Spinal cord (tissue), 10 donors: ENCODE data around the gene TEX29. TPM values are rescaled to one million over a fixed set of nuclear protein-coding genes. Genes with fewer than 3 reads are reported as not detected.

Experiments
- DNase-seq, 6 donors: peaks; one replicate each; pipeline versions ENCODE4 v3.0.0 to v3.0.0-alpha.2; 2013 to 2015; ENCODE audit warnings: low spot score in 6 of 6, low read depth in 4 of 6
- H3K27ac ChIP-seq: one replicate; pipeline ENCODE4 v1.5.1; 2013; ENCODE audit warnings: low read depth, low read length, control low read depth
- H3K27me3 ChIP-seq: one replicate; pipeline ENCODE4 v1.6.1; 2013; ENCODE audit warnings: low read length; ENCODE audit not compliant: control insufficient read depth, insufficient read depth
- H3K36me3 ChIP-seq: one replicate; pipeline ENCODE4 v1.6.1; 2013; ENCODE audit warnings: low read length; ENCODE audit not compliant: control insufficient read depth, insufficient read depth
- H3K4me1 ChIP-seq: one replicate; pipeline ENCODE4 v1.6.1; 2013; ENCODE audit warnings: low read length; ENCODE audit not compliant: control insufficient read depth, insufficient read depth
- H3K4me3 ChIP-seq: one replicate; pipeline ENCODE4 v1.5.1; 2013; ENCODE audit warnings: low read depth, low read length, control low read depth
- H3K9me3 ChIP-seq: one replicate; pipeline ENCODE4 v1.6.1; 2013; ENCODE audit warnings: low read length; ENCODE audit not compliant: control insufficient read depth, insufficient read depth
- WGBS: methylation state at CpG from one replicate; pipeline ENCODE4 v1.1.5; 2013; ENCODE audit warnings: missing lambda C conversion rate; ENCODE audit not compliant: insufficient coverage; 5-methylcytosine and 5-hydroxymethylcytosine counted together
- polyA plus RNA-seq, 2 donors: library from polyadenylated mRNA; unstranded; fragments of 120-200 nt; gene quantifications; one replicate each; pipeline ENCODE4 v1.2.1, GENCODE V29; 2013; ENCODE audit not compliant: insufficient read length in 2 of 2
- total RNA-seq, 2 donors: library from RNA; depleted of rRNA in 1 of 2; stranded (reverse); fragments of 120-200 nt in 1 of 2; fragments of >200 nt in 1 of 2; gene quantifications; one replicate each; pipeline versions ENCODE4 v1.2.3 to v1.2.4, GENCODE V29; 2013 to 2014
- donor health status: healthy.

TEX29 gene
- total and polyA plus RNA-seq, 4 donors = 0.30 to 0.75 (median 0.61) TPM; not detected in 1

GRCh38 chr13:111288276-111288675 lies 32.2 kb upstream of the TEX29 start:
- 79% methylated on average over 6 of the region's 7 CpGs for WGBS
- Histone ChIP-seq H3K4me1 (no peaks in the 10 kb centered on the region), H3K27me3 (no peaks in the 10 kb centered on the region), H3K27ac (no peak overlapping the region), H3K9me3 (no peaks in the 10 kb centered on the region), H3K4me3 (no peak overlapping the region), H3K36me3 (peaks cover 74% of the 10 kb centered on the region)
- DNase-seq = no peak

- Histone ChIP-seq H3K27me3 (no peaks in the 10 kb centered on the region), H3K36me3 (peaks cover 69% of the 10 kb centered on the region), H3K27ac (no peak overlapping the region), H3K9me3 (no peaks in the 10 kb centered on the region), H3K4me3 (no peak overlapping the region), H3K4me1 (no peaks in the 10 kb centered on the region)
- WGBS = 71% methylated on average over 10 of the region's 11 CpGs
- peak in 1 of 6 donors; percentile 38 for DNase-seq
Measured at GRCh38 chr13:111289251-111289650, 31.2 kb upstream of the TEX29 start.

GRCh38 chr13:111291908-111292307 lies 28.5 kb upstream of the TEX29 start:
- no peaks in the 10 kb centered on the region for H3K9me3 ChIP-seq
- WGBS = 79% methylated on average over 8 of the region's 14 CpGs
- H3K36me3 ChIP-seq = peaks cover 49% of the 10 kb centered on the region
- H3K4me3 ChIP-seq = no peak overlapping the region
- H3K27me3 ChIP-seq = no peaks in the 10 kb centered on the region
- no peaks in the 10 kb centered on the region for H3K4me1 ChIP-seq
- no peak overlapping the region for H3K27ac ChIP-seq
- no peak for DNase-seq

- WGBS = 92% methylated on average over 10 of the region's 13 CpGs
- H3K4me3 ChIP-seq = no peak overlapping the region
- no peak overlapping the region for H3K27ac ChIP-seq
- no peaks in the 10 kb centered on the region for H3K9me3 ChIP-seq
- no peaks in the 10 kb centered on the region for H3K4me1 ChIP-seq
- H3K36me3 ChIP-seq = peaks cover 42% of the 10 kb centered on the region
- no peak for DNase-seq
- H3K27me3 ChIP-seq = no peaks in the 10 kb centered on the region
Measured at GRCh38 chr13:111292710-111293485, 27.5 kb upstream of the TEX29 start.

GRCh38 chr13:111295886-111296285 lies 24.6 kb upstream of the TEX29 start:
- Histone ChIP-seq H3K4me3 (no peak overlapping the region), H3K27ac (no peak overlapping the region), H3K9me3 (no peaks in the 10 kb centered on the region), H3K36me3 (peaks cover 41% of the 10 kb centered on the region), H3K4me1 (no peaks in the 10 kb centered on the region), H3K27me3 (no peaks in the 10 kb centered on the region)
- no peak for DNase-seq
- 94% methylated on average over 7 of the region's 9 CpGs for WGBS

GRCh38 chr13:111296417-111296816 lies 24.0 kb upstream of the TEX29 start:
- Histone ChIP-seq H3K27me3 (no peaks in the 10 kb centered on the region), H3K9me3 (no peaks in the 10 kb centered on the region), H3K36me3 (peaks cover 39% of the 10 kb centered on the region), H3K4me3 (no peak overlapping the region), H3K27ac (no peak overlapping the region), H3K4me1 (no peaks in the 10 kb centered on the region)
- no peak for DNase-seq
- 100% methylated on average over 2 of the region's 6 CpGs for WGBS

GRCh38 chr13:111298214-111298975 lies 22.0 kb upstream of the TEX29 start:
- H3K36me3 ChIP-seq = peaks cover 44% of the 10 kb centered on the region
- no peaks in the 10 kb centered on the region for H3K9me3 ChIP-seq
- no peaks in the 10 kb centered on the region for H3K27me3 ChIP-seq
- no peak overlapping the region for H3K27ac ChIP-seq
- no peaks in the 10 kb centered on the region for H3K4me1 ChIP-seq
- 94% methylated on average over 11 of the region's 13 CpGs for WGBS
- no peak overlapping the region for H3K4me3 ChIP-seq
- no peak for DNase-seq

- no peak for DNase-seq
- Histone ChIP-seq H3K27ac (no peak overlapping the region), H3K36me3 (peaks cover 60% of the 10 kb centered on the region), H3K4me1 (no peaks in the 10 kb centered on the region), H3K4me3 (no peak overlapping the region), H3K9me3 (no peaks in the 10 kb centered on the region), H3K27me3 (no peaks in the 10 kb centered on the region)
- WGBS = 95% methylated on average over 22 of the region's 22 CpGs
Measured at GRCh38 chr13:111302045-111302726, 18.3 kb upstream of the TEX29 start.

GRCh38 chr13:111303559-111303958 lies 16.9 kb upstream of the TEX29 start:
- Histone ChIP-seq H3K36me3 (peaks cover 57% of the 10 kb centered on the region), H3K27ac (no peak overlapping the region), H3K4me1 (no peaks in the 10 kb centered on the region), H3K4me3 (no peak overlapping the region), H3K27me3 (no peaks in the 10 kb centered on the region), H3K9me3 (no peaks in the 10 kb centered on the region)
- DNase-seq = no peak
- whole genome bisulfite sequencing = over 99% methylated on average over 9 of the region's 11 CpGs
